Naive thymus-derived CD4-positive, alpha-beta T cell (primary cell): Measurements from ENCODE around the gene REEP6. TPM values are rescaled to one million over a fixed set of nuclear protein-coding genes. Genes with fewer than 3 reads are reported as not detected.
A peak's percentile ranks its signal among the peaks of the same experiment; 100 is the strongest.

Source experiments
- ATAC-seq: fragments of 150-1000 bp; cut with Tn5 transposase; 2 replicates; pipeline ENCODE4 v1.10.0; 2021; ENCODE audit warnings: mild to moderate bottlenecking, moderate library complexity
- CTCF ChIA-PET: fragments of 350-600 bp; sonication (Branson Sonifier 250); formaldehyde crosslinking; loops from one replicate; lab custom pipeline; 2021; ENCODE audit warnings: antibody characterized with exemption; lab: Charles Lee
- POLR2A ChIA-PET: fragments of 350-600 bp; sonication (Branson Sonifier 250); formaldehyde crosslinking; loops from one replicate; lab custom pipeline; 2021; ENCODE audit warnings: antibody characterized with exemption, inconsistent platforms; lab: Charles Lee
- DNase-seq, 9 donors: peaks; one replicate each; pipeline versions ENCODE4 v3.0.0 to v3.0.0-alpha.2; 2020 to 2022; ENCODE audit warnings: mixed read lengths in 1 of 9
- H3K27ac ChIP-seq: one replicate; pipeline ENCODE4 v1.7.0; 2013; ENCODE audit warnings: mild to moderate bottlenecking, low read depth, low read length, moderate library complexity
- H3K27me3 ChIP-seq, 2 donors: one replicate each; pipeline ENCODE4 v1.7.0; 2013; ENCODE audit warnings: low read length in 2 of 2, mild to moderate bottlenecking in 2 of 2, moderate library complexity in 2 of 2; ENCODE audit not compliant: control insufficient read depth in 2 of 2, insufficient read depth in 2 of 2
- H3K36me3 ChIP-seq, 3 experiments: 1 replicate in 2 of 3; 2 replicates in 1 of 3; pipeline ENCODE4 v1.7.0; 2013; ENCODE audit warnings: low read length in 3 of 3, mild to moderate bottlenecking in 3 of 3, moderate library complexity in 1 of 3; ENCODE audit not compliant: insufficient read depth in 3 of 3, control insufficient read depth in 2 of 3
- H3K4me1 ChIP-seq, 2 donors: one replicate each; pipeline ENCODE4 v1.7.0; 2013; ENCODE audit warnings: low read length in 2 of 2, mild to moderate bottlenecking in 2 of 2, moderate library complexity in 1 of 2; ENCODE audit not compliant: control insufficient read depth in 2 of 2, insufficient read depth in 2 of 2
- H3K4me3 ChIP-seq: 2 replicates; pipeline ENCODE4 v1.7.0; 2013; ENCODE audit warnings: mild to moderate bottlenecking, low read length
- H3K9me3 ChIP-seq, 3 experiments: 1 replicate in 2 of 3; 2 replicates in 1 of 3; pipeline ENCODE4 v1.7.0; 2013; ENCODE audit warnings: low read length in 3 of 3; ENCODE audit not compliant: control insufficient read depth in 2 of 3
- H3K27ac Mint-ChIP-seq, 9 donors: one replicate each; pipeline ENCODE4 v1.8.0; 2020 to 2022; ENCODE audit warnings: mixed read lengths in 9 of 9, mild to moderate bottlenecking in 8 of 9, moderate library complexity in 5 of 9, inconsistent platforms in 2 of 9
- H3K27me3 Mint-ChIP-seq, 5 donors: one replicate each; pipeline ENCODE4 v1.8.0; 2021 to 2022; ENCODE audit warnings: mixed read lengths in 5 of 5, mild to moderate bottlenecking in 1 of 5
- H3K36me3 Mint-ChIP-seq, 5 donors: one replicate each; pipeline ENCODE4 v1.8.0; 2020 to 2022; ENCODE audit warnings: mixed read lengths in 5 of 5, mild to moderate bottlenecking in 3 of 5, inconsistent platforms in 1 of 5
- H3K4me1 Mint-ChIP-seq, 7 donors: one replicate each; pipeline ENCODE4 v1.8.0; 2020 to 2022; ENCODE audit warnings: mixed read lengths in 7 of 7, mild to moderate bottlenecking in 3 of 7, inconsistent platforms in 1 of 7
- H3K4me3 Mint-ChIP-seq, 10 donors: one replicate each; pipeline ENCODE4 v1.8.0; 2020 to 2022; ENCODE audit warnings: mild to moderate bottlenecking in 10 of 10, mixed read lengths in 10 of 10, moderate library complexity in 6 of 10, inconsistent platforms in 2 of 10
- H3K9me3 Mint-ChIP-seq, 11 donors: one replicate each; pipeline ENCODE4 v1.8.0; 2020 to 2022; ENCODE audit warnings: mixed read lengths in 11 of 11, mild to moderate bottlenecking in 4 of 11, inconsistent platforms in 1 of 11, moderate library complexity in 1 of 11
- intact Hi-C, 2 donors: fragments of 100-400 bp; cut with micrococcal nuclease; formaldehyde crosslinking; loops; one replicate each; pipeline ENCODE4 v1.15.1; 2023
- polyA plus RNA-seq, 2 donors: library from polyadenylated mRNA; unstranded; fragments of 300-500 nt; fragmentation: Illumina TruSeq; gene quantifications; one replicate each; pipeline ENCODE4 v1.2.3, GENCODE V29; 2021
- total RNA-seq, 6 experiments: library from RNA in 5 of 6; stranded (reverse) in 5 of 6; gene quantifications; 1 replicate in 5 of 6; 2 replicates in 1 of 6; pipeline ENCODE4 v1.2.3 and lab custom pipeline; 2021 to 2026

Gene REEP6
- total RNA-seq (1 to 10 TPM; 1.6 to 5.3 (median 4.4) TPM), polyA plus RNA-seq (1 to 10 TPM; 5.6 to 7.2 TPM), total RNA-seq (lab: John Stamatoyannopoulos, UW) (4.0 reads per million, percentile 21 among the genes with 10 or more reads in this experiment)

GRCh38 chr19:1491114-1491848 lies at the start of gene REEP6:
Gene REEP6, plus strand, starts transcription at chr19:1491181. Its CDS starts 89 bp downstream, at chr19:1491270.
- Histone ChIP-seq H3K27me3 (no peaks in the 10 kb centered on the region), H3K27ac (peak within 1 kb of the TSS; percentile 63), H3K9me3 (no peaks in the 10 kb centered on the region), H3K4me1 (peaks cover 9 to 10% of the 10 kb centered on the region in 2 donors), H3K36me3 (no peaks in the 10 kb centered on the region), H3K4me3 (peak within 1 kb of the TSS; percentile 77)
- intact Hi-C loops, result loop anchor here (2.0 to 5.0 kb wide), 3 partner anchors 22 to 242 kb away; partner anchors contain the start of genes ADAMTSL5 (in 1 of the 2), MIDN (in 1 of the 2) and UQCR11 (in 1 of the 2)
- Mint-ChIP-seq H3K4me3 (peak within 1 kb of the TSS; percentile 83 to 94 (median 92)), H3K9me3 (peaks cover 0 to 2% (median 0%) of the 10 kb centered on the region in 11 donors), H3K27ac (peak within 1 kb of the TSS; percentile 83 to 96 (median 86)), H3K36me3 (no peaks in the 10 kb centered on the region), H3K4me1 (peaks cover 7 to 17% (median 15%) of the 10 kb centered on the region in 7 donors), H3K27me3 (peaks cover 0 to 14% (median 0%) of the 10 kb centered on the region in 5 donors)
- ATAC-seq, result no peak
- CTCF ChIA-PET, result interaction anchor here (0.6 to 1.0 kb wide), 2 partner anchors 14 to 689 kb away, joined by 3 read pairs; no protein-coding TSS in a partner anchor
- no peak for DNase-seq
- POLR2A ChIA-PET, result interaction anchor here (0.6 to 1.8 kb wide), 7 partner anchors 15 to 153 kb away, joined by 3 to 6 read pairs (median 3); partner anchors contain the start of gene MBD3

GRCh38 chr19:1441677-1442438 lies 49.1 kb upstream of the REEP6 start:
- H3K27ac Mint-ChIP-seq, result peak overlapping the region in 4 of 9 donors; percentile 21 to 67 (median 44)

GRCh38 chr19:1445185-1445931 lies 45.6 kb upstream of the REEP6 start:
- H3K4me1 ChIP-seq, result peaks cover 5 to 9% of the 10 kb centered on the region in 2 donors
- intact Hi-C loops, result loop anchor here (1.0 to 10.0 kb wide), 4 partner anchors 25 to 69 kb away; partner anchors contain the start of genes ADAMTSL5 (in 2 of the 2) and PCSK4 (in 1 of the 2)
- H3K27ac Mint-ChIP-seq, result peak overlapping the region in 1 of 9 donors; percentile 5

More at GRCh38 chr19:1441677-1442438, 49.1 kb upstream of the REEP6 start:
- DNase-seq, result no peak
- ChIA-PET POLR2A (interaction anchor here (0.7 kb wide), 1 partner anchor 25 kb away, joined by 3 read pairs; no protein-coding TSS in a partner anchor), CTCF (no interaction called here)
- H3K4me3 Mint-ChIP-seq, result peak overlapping the region in 5 of 10 donors; percentile 42 to 98 (median 51)
- H3K9me3 Mint-ChIP-seq, result peaks cover 0 to 6% (median 0%) of the 10 kb centered on the region in 11 donors
- H3K27me3 Mint-ChIP-seq, result peaks cover 0 to 6% (median 0%) of the 10 kb centered on the region in 5 donors
- intact Hi-C loops, result loop anchor here in 1 of 2 donors (10.0 kb wide), 1 partner anchor 73 kb away; the partner anchor contains the start of gene ADAMTSL5
- Histone ChIP-seq H3K36me3 (peaks cover 14 to 41% (median 15%) of the 10 kb centered on the region in 3 experiments), H3K27ac (no peak overlapping the region), H3K27me3 (no peaks in the 10 kb centered on the region), H3K4me1 (peaks cover 13 to 20% of the 10 kb centered on the region in 2 donors), H3K4me3 (no peak overlapping the region), H3K9me3 (no peaks in the 10 kb centered on the region)
- no peak for ATAC-seq
- H3K36me3 Mint-ChIP-seq, result peaks cover 0 to 23% (median 4%) of the 10 kb centered on the region in 5 donors
- peaks cover 14 to 34% (median 25%) of the 10 kb centered on the region in 7 donors for H3K4me1 Mint-ChIP-seq

GRCh38 chr19:1445932-1446712 lies 44.9 kb upstream of the REEP6 start:
- H3K9me3 ChIP-seq, result no peaks in the 10 kb centered on the region
- peaks cover 30 to 40% (median 33%) of the 10 kb centered on the region in 5 donors for H3K27me3 Mint-ChIP-seq
- H3K4me3 Mint-ChIP-seq, result peak overlapping the region in 2 of 10 donors; percentile 43 to 76
- DNase-seq, result no peak
- intact Hi-C loops, result loop anchor here (1.0 to 10.0 kb wide), 4 partner anchors 24 to 69 kb away; partner anchors contain the start of genes ADAMTSL5 (in 2 of the 2) and PCSK4 (in 1 of the 2)
- peaks cover 0 to 15% (median 11%) of the 10 kb centered on the region in 3 experiments for H3K36me3 ChIP-seq
- H3K4me1 ChIP-seq, result peaks cover 5 to 9% of the 10 kb centered on the region in 2 donors
- H3K27me3 ChIP-seq, result peaks cover 12 to 34% of the 10 kb centered on the region in 2 donors
- ChIA-PET POLR2A (interaction anchor here (1.2 kb wide), 1 partner anchor 9 kb away, joined by 5 read pairs; no protein-coding TSS in a partner anchor), CTCF (interaction anchor here (1.6 kb wide), 1 partner anchor 20 kb away, joined by 4 read pairs; no protein-coding TSS in a partner anchor)
- peaks cover 13 to 29% (median 17%) of the 10 kb centered on the region in 7 donors for H3K4me1 Mint-ChIP-seq
- no peak for ATAC-seq
- H3K27ac ChIP-seq, result no peak overlapping the region
- H3K36me3 Mint-ChIP-seq, result peaks cover 0 to 14% (median 3%) of the 10 kb centered on the region in 5 donors
- no peak overlapping the region for H3K27ac Mint-ChIP-seq
- H3K9me3 Mint-ChIP-seq, result peaks cover 0 to 4% (median 0%) of the 10 kb centered on the region in 11 donors
- no peak overlapping the region for H3K4me3 ChIP-seq

More at GRCh38 chr19:1445185-1445931, 45.6 kb upstream of the REEP6 start:
- Mint-ChIP-seq H3K4me1 (peaks cover 9 to 30% (median 15%) of the 10 kb centered on the region in 7 donors), H3K4me3 (peak overlapping the region; percentile 34 to 78 (median 64)), H3K9me3 (peaks cover 0 to 2% (median 0%) of the 10 kb centered on the region in 11 donors), H3K27me3 (peaks cover 22 to 32% (median 25%) of the 10 kb centered on the region in 5 donors), H3K36me3 (peaks cover 0 to 19% (median 8%) of the 10 kb centered on the region in 5 donors)
- ChIA-PET POLR2A (interaction anchor here (0.9 to 1.2 kb wide), 2 partner anchors 10 to 27 kb away, joined by 5 read pairs; no protein-coding TSS in a partner anchor), CTCF (interaction anchor here (0.8 to 1.6 kb wide), 3 partner anchors 21 to 163 kb away, joined by 3 to 4 read pairs (median 3); no protein-coding TSS in a partner anchor)
- H3K27me3 ChIP-seq, result peaks cover 12 to 27% of the 10 kb centered on the region in 2 donors
- ATAC-seq, result peak; percentile 94
- H3K27ac ChIP-seq, result no peak overlapping the region
- H3K4me3 ChIP-seq, result peak overlapping the region; percentile 50
- DNase-seq, result peak; percentile 48 to 88 (median 71)
- peaks cover 7 to 22% (median 14%) of the 10 kb centered on the region in 3 experiments for H3K36me3 ChIP-seq
- no peaks in the 10 kb centered on the region for H3K9me3 ChIP-seq
